HG02763 (cell line): ENCODE results near the gene CBLC.

Experiments used
- ATAC-seq: cut with Tn5 transposase; IDR thresholded peaks from one replicate; pipeline ENCODE4 v1.9.1; 2021; ENCODE audit warnings: mild to moderate bottlenecking, moderate library complexity; ENCODE audit not compliant: unreplicated experiment

CBLC gene

DNA sequence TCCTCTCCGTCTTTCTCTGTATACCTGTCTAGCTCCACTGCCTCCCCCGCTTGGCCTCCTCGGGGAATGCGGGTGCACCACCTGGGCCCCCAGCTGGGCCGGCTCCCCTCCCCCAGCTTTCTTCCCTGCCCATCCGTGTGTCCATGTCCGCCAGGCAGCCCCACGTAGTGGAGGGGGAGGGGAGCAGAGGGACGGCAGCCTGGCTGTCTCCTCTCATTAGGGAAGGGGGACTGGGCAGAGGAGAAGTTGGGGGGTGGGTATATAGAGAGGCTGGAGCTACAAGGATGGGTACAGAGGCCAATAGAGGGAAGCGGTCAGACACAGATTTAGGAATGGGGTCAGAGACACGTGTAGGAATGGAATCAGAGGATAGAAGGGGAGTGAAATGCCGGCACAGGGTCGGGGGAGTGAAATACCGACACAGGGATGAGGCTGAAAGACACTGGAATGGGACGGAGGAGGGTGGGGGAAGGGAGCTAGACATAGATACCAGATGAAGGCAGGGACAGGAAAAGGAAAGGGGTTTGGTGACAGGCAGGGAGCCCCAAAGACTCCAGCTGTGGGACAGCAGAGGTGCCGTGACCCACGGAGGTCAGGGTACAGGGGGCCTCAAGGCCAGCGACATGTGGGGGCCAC is 71.2 kb downstream of the CBLC start:
- no peak for ATAC-seq
